ENCODE results near the gene ACOT8.

Gene ACOT8

DNA sequence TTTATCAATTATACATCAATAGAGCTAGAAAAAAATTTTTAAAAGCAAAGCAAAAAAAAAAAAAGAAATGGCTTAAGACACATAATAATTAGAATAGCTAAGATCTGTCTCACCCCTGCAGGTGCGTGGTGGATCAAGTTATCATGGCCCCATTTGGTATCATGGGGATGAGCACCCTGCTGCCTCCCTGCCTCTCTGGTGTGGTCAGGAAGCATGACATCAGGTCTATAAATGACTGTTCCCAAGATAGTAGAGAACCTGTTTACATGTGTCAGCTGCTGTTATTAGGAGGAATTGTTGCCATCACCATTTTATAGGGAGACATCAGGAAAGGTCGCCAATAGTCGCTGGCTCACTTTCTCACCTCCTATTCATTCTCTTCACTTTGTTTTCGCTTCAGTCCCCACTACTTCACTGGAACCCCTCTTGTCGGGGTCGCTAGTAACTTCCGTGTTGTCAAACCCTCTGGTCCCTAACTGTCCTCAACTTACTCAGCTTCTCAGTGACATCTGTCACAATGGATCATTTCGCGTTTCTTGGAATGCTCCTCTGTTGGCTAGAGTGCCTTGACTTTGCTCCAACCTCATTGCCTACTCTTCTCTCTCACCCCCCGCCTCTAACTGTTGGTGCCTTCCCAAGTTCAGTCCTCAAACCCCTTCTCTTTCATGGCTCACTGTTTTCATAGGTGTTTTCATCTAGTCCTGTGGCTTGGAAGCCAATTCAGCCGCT is 60.7 kb downstream of the ACOT8 start:
- Histone ChIP-seq H4K20me1 (ENCODE audit: insufficient read depth, low read length) (no peaks in the 10 kb centered on the region), H3K9me3 (ENCODE audit: insufficient read depth, low read length, severe bottlenecking) (no peaks in the 10 kb centered on the region), H3K27me3 (ENCODE audit: insufficient read depth, low read length, poor library complexity) (no peaks in the 10 kb centered on the region), H2AFZ (ENCODE audit: low read depth, low read length) (no peak overlapping the region), H3K4me2 (ENCODE audit: insufficient read depth, low read length) (no peak overlapping the region), H3K79me2 (ENCODE audit: insufficient read depth, low read length) (peaks cover 21% of the 10 kb centered on the region), H3K27ac (ENCODE audit: low read length) (no peak overlapping the region), H3K9ac (ENCODE audit: low read depth, low read length) (no peak overlapping the region), H3K36me3 (ENCODE audit: insufficient read depth, low read length) (peaks cover 45% of the 10 kb centered on the region), H3K4me1 (ENCODE audit: insufficient read depth, low read length) (peaks cover 13% of the 10 kb centered on the region), H3K4me3 (ENCODE audit: low read depth in 1 of 2, low read length in 2 of 2) (no peak overlapping the region)
- TF ChIP-seq EZH2 (IDR thresholded peaks at IDR 0.05; ENCODE audit: borderline replicate concordance, low read depth, low read length, severe bottlenecking): no peak
- TF ChIP-seq, protein P1, sequence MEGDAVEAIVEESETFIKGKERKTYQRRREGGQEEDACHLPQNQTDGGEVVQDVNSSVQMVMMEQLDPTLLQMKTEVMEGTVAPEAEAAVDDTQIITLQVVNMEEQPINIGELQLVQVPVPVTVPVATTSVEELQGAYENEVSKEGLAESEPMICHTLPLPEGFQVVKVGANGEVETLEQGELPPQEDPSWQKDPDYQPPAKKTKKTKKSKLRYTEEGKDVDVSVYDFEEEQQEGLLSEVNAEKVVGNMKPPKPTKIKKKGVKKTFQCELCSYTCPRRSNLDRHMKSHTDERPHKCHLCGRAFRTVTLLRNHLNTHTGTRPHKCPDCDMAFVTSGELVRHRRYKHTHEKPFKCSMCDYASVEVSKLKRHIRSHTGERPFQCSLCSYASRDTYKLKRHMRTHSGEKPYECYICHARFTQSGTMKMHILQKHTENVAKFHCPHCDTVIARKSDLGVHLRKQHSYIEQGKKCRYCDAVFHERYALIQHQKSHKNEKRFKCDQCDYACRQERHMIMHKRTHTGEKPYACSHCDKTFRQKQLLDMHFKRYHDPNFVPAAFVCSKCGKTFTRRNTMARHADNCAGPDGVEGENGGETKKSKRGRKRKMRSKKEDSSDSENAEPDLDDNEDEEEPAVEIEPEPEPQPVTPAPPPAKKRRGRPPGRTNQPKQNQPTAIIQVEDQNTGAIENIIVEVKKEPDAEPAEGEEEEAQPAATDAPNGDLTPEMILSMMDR (IDR thresholded peaks at IDR 0.05; ENCODE audit: borderline replicate concordance, extremely low read depth, low read length, poor library complexity, severe bottlenecking): no peak
- ATAC-seq (ENCODE audit: insufficient read depth, low read depth) (no peak), DNase-seq (no peak)

DNA sequence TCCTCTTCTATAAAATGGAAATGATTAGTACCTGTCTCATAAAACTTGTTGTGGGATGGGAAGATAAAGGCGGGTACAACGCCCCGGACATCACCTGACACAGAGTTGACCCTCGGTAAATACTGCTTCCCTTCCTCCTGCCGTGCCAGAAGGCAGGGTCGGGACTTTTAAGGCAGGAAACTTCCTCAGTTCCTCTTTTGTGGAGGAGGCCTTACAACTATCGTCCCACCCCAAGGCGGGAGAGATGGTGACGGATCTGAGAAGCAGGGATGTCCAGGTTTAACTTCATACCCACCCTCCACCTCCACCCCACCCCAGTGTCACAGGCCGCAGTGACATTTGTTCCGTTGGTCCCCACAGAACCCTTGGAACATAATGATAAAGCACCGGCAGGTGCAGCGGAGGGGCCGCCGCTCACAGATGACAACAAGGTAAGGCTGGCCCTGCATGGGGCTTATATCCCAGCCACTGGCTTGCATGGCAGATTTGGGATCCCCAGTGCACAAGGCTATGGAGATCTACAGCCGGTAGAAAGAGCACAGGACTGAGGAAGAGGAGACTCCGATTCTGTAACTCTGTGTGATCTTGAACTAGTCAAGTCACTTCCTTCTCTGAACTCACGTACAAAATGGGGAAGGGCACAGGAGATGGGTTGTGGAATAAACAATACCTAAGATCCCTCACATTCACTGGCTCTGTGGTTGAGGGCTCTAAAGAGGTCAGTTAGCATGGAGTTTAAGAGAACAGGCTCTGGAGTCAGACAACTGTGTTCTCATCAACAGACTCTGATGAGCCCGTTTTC is 64.7 kb downstream of the ACOT8 start:
- TF ChIP-seq EZH2 (IDR thresholded peaks at IDR 0.05; ENCODE audit: borderline replicate concordance, low read depth, low read length, severe bottlenecking): no peak
- TF ChIP-seq, protein P1 (IDR thresholded peaks at IDR 0.05; ENCODE audit: borderline replicate concordance, extremely low read depth, low read length, poor library complexity, severe bottlenecking): no peak
- no peak for ATAC-seq (ENCODE audit: insufficient read depth, low read depth)

More for the DNA sequence above, 64.7 kb downstream of the ACOT8 start:
- Histone ChIP-seq H3K36me3 (ENCODE audit: insufficient read depth, low read length) (peaks cover 37% of the 10 kb centered on the region), H2AFZ (ENCODE audit: low read depth, low read length) (peak overlapping the region; percentile 96), H3K4me1 (ENCODE audit: insufficient read depth, low read length) (peaks cover 19% of the 10 kb centered on the region), H3K4me3 (ENCODE audit: low read depth in 1 of 2, low read length in 2 of 2) (peak overlapping the region; percentile 86 to 87), H3K27me3 (ENCODE audit: insufficient read depth, low read length, poor library complexity) (no peaks in the 10 kb centered on the region), H4K20me1 (ENCODE audit: insufficient read depth, low read length) (no peaks in the 10 kb centered on the region), H3K79me2 (ENCODE audit: insufficient read depth, low read length) (peaks cover 20% of the 10 kb centered on the region), H3K4me2 (ENCODE audit: insufficient read depth, low read length) (peak overlapping the region; percentile 92), H3K9me3 (ENCODE audit: insufficient read depth, low read length, severe bottlenecking) (no peaks in the 10 kb centered on the region), H3K9ac (ENCODE audit: low read depth, low read length) (peak overlapping the region; percentile 90), H3K27ac (ENCODE audit: low read length) (peak overlapping the region; percentile 85)
- DNase-seq: no peak
